Stomach smooth muscle (tissue), 2 donors: ENCODE measurements around the gene ABCA13.

Experiments
- H3K27ac ChIP-seq: one replicate; pipeline ENCODE4 v1.7.0; 2013; ENCODE audit warnings: mild to moderate bottlenecking, low read length, inconsistent platforms
- H3K27me3 ChIP-seq, 2 donors: one replicate each; pipeline ENCODE4 v1.7.0; 2013; ENCODE audit warnings: low read length in 2 of 2; ENCODE audit not compliant: insufficient read depth in 2 of 2, control insufficient read depth in 1 of 2
- H3K36me3 ChIP-seq, 2 donors: one replicate each; pipeline ENCODE4 v1.7.0; 2013; ENCODE audit warnings: low read length in 2 of 2; ENCODE audit not compliant: control insufficient read depth in 2 of 2, insufficient read depth in 2 of 2
- H3K4me1 ChIP-seq: one replicate; pipeline ENCODE4 v1.7.0; 2013; ENCODE audit warnings: low read length; ENCODE audit not compliant: control insufficient read depth, insufficient read depth
- H3K4me3 ChIP-seq, 2 donors: one replicate each; pipeline ENCODE4 v1.7.0; 2013; ENCODE audit warnings: low read length in 2 of 2
- H3K9ac ChIP-seq, 2 donors: one replicate each; pipeline ENCODE4 v1.7.0; 2013; ENCODE audit warnings: low read length in 2 of 2, mild to moderate bottlenecking in 1 of 2
- H3K9me3 ChIP-seq, 2 donors: one replicate each; pipeline ENCODE4 v1.7.0; 2013; ENCODE audit warnings: low read length in 2 of 2; ENCODE audit not compliant: control insufficient read depth in 2 of 2
- donor health status: healthy.
- donor health status: Pancreatic carcinoma.

The ABCA13 gene

GRCh38 chr7:48428091-48428684 is 256.9 kb downstream of the ABCA13 start:
- Histone ChIP-seq H3K4me1 (no peaks in the 10 kb centered on the region), H3K4me3 (no peak overlapping the region), H3K27me3 (no peaks in the 10 kb centered on the region), H3K9me3 (no peaks in the 10 kb centered on the region), H3K27ac (no peak overlapping the region), H3K36me3 (no peaks in the 10 kb centered on the region), H3K9ac (no peak overlapping the region)

- Histone ChIP-seq H3K27me3 (no peaks in the 10 kb centered on the region), H3K36me3 (no peaks in the 10 kb centered on the region), H3K9me3 (no peaks in the 10 kb centered on the region), H3K4me1 (no peaks in the 10 kb centered on the region), H3K27ac (no peak overlapping the region), H3K4me3 (no peak overlapping the region), H3K9ac (no peak overlapping the region)
Measured at GRCh38 chr7:48429117-48429516, 257.9 kb downstream of the ABCA13 start.

GRCh38 chr7:48438206-48438605 is 266.9 kb downstream of the ABCA13 start:
- no peaks in the 10 kb centered on the region for H3K36me3 ChIP-seq
- H3K27ac ChIP-seq: no peak overlapping the region
- no peaks in the 10 kb centered on the region for H3K4me1 ChIP-seq
- H3K4me3 ChIP-seq: no peak overlapping the region
- H3K27me3 ChIP-seq: no peaks in the 10 kb centered on the region
- no peaks in the 10 kb centered on the region for H3K9me3 ChIP-seq
- H3K9ac ChIP-seq: no peak overlapping the region

GRCh38 chr7:48441848-48442492 is 270.7 kb downstream of the ABCA13 start:
- H3K27me3 ChIP-seq: no peaks in the 10 kb centered on the region
- H3K27ac ChIP-seq: no peak overlapping the region
- H3K36me3 ChIP-seq: no peaks in the 10 kb centered on the region

GRCh38 chr7:48443051-48443450 is 271.8 kb downstream of the ABCA13 start:
- H3K27me3 ChIP-seq: no peaks in the 10 kb centered on the region

More at GRCh38 chr7:48441848-48442492, 270.7 kb downstream of the ABCA13 start:
- Histone ChIP-seq H3K9me3 (no peaks in the 10 kb centered on the region), H3K9ac (no peak overlapping the region), H3K4me1 (no peaks in the 10 kb centered on the region), H3K4me3 (no peak overlapping the region)

GRCh38 chr7:48446721-48447120 is 275.5 kb downstream of the ABCA13 start:
- Histone ChIP-seq H3K36me3 (no peaks in the 10 kb centered on the region), H3K9me3 (no peaks in the 10 kb centered on the region), H3K27ac (no peak overlapping the region), H3K27me3 (no peaks in the 10 kb centered on the region), H3K9ac (no peak overlapping the region), H3K4me3 (no peak overlapping the region), H3K4me1 (no peaks in the 10 kb centered on the region)

More at GRCh38 chr7:48443051-48443450, 271.8 kb downstream of the ABCA13 start:
- no peaks in the 10 kb centered on the region for H3K9me3 ChIP-seq
- no peak overlapping the region for H3K4me3 ChIP-seq
- no peaks in the 10 kb centered on the region for H3K4me1 ChIP-seq
- H3K27ac ChIP-seq: no peak overlapping the region
- H3K36me3 ChIP-seq: no peaks in the 10 kb centered on the region
- H3K9ac ChIP-seq: no peak overlapping the region

- Histone ChIP-seq H3K9me3 (no peaks in the 10 kb centered on the region), H3K4me3 (no peak overlapping the region), H3K4me1 (no peaks in the 10 kb centered on the region), H3K9ac (no peak overlapping the region), H3K36me3 (no peaks in the 10 kb centered on the region), H3K27me3 (no peaks in the 10 kb centered on the region), H3K27ac (no peak overlapping the region)
Measured at GRCh38 chr7:48452218-48452617, 281.0 kb downstream of the ABCA13 start.

- Histone ChIP-seq H3K9me3 (no peaks in the 10 kb centered on the region), H3K9ac (no peak overlapping the region), H3K36me3 (no peaks in the 10 kb centered on the region), H3K4me3 (no peak overlapping the region), H3K27ac (no peak overlapping the region), H3K4me1 (no peaks in the 10 kb centered on the region), H3K27me3 (no peaks in the 10 kb centered on the region)
Measured at GRCh38 chr7:48454750-48455192, 283.5 kb downstream of the ABCA13 start.

GRCh38 chr7:48455363-48455762 is 284.1 kb downstream of the ABCA13 start:
- Histone ChIP-seq H3K36me3 (no peaks in the 10 kb centered on the region), H3K9ac (no peak overlapping the region), H3K4me3 (no peak overlapping the region), H3K9me3 (no peaks in the 10 kb centered on the region), H3K27me3 (no peaks in the 10 kb centered on the region), H3K27ac (no peak overlapping the region), H3K4me1 (no peaks in the 10 kb centered on the region)

- Histone ChIP-seq H3K27ac (no peak overlapping the region), H3K36me3 (no peaks in the 10 kb centered on the region), H3K27me3 (no peaks in the 10 kb centered on the region), H3K4me3 (no peak overlapping the region), H3K4me1 (no peaks in the 10 kb centered on the region), H3K9me3 (no peaks in the 10 kb centered on the region), H3K9ac (no peak overlapping the region)
Measured at GRCh38 chr7:48458701-48459524, 287.7 kb downstream of the ABCA13 start.
